ENCODE results near the gene ARHGAP31.
"Not testable (repeated sequence)": the region's sequence is repeated elsewhere in the genome, so short reads cannot be mapped to it uniquely, and the experiment has no call there.

ARHGAP31 gene

DNA sequence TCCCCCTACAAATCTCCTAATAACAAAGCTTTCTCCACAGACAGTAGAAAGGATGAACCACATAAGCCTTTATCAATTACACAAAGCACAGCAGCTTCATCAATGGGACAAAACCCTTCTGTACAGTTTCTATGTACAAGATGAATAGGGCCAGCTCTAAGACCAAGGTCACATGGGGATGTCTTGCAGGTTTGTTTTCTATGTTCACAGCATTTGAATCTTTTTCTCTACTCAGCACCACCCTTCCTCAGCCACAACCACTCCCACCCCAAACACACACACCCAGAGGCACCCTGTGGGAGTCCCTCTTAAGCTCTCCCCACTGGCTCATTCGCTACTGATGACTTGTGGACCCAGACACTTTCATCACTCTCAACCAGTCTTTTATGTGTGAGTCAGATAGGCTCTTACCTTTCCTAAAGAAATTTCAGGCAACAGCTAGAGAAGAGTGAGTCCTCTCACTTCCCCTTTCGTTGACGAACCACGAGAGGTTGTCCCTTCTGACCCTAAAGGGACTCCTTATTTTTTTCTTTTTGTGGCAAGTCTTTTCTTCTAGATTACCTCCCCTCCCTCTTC, 57.9 kb downstream of the ARHGAP31 start:
- peak; percentile 43 for DNase-seq
- peak; percentile 98 for ATAC-seq

DNA sequence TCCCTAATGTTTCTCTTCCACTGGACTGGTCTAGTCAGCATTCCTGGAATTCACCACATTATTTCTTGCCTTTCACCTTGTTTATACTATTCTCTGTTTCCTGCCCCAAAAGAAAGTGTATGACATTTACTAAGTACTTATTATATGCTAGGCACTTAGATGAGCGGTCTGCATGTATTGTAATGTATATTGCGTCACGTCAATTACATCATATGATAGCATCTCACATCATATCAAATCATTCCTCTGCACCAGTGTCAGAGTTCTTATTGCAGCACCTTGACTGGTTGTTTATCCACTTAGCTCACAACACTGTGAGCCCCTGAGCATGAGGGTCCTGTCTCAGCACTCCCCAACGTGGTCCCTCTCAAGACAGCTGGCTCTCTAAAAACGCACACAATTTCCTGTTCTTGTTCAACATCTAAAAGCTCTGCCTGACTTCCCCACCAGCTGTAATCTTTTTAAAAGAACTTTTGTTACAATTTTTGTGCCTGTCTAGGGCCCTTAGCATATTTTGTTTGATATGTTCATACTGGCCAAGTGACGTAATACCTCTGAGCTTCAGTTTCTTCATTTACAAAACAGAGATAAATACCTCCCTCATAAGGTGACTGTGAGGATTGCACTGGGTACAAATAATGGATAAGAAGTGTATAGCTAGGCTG, 58.8 kb downstream of the ARHGAP31 start:
- DNase-seq (no peak), ATAC-seq (no peak)

DNA sequence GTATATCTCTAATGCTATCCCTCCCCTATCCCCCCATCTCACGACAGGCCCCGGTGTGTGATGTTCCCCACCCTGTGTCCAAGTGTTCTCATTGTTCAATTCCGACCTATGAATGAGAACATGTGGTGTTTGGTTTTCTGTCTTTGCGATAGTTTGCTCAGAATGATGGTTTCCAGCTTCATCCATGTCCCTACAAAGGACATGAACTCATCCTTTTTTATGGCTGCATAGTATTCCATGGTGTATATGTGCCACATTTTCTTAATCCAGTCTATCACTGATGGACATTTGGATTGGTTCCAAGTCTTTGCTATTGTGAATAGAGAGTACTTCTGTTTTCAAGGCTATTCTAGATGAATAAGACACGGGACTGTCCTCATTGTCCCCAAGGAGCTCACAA, 61.4 kb downstream of the ARHGAP31 start:
- DNase-seq, ATAC-seq: not testable (repeated sequence)

DNA sequence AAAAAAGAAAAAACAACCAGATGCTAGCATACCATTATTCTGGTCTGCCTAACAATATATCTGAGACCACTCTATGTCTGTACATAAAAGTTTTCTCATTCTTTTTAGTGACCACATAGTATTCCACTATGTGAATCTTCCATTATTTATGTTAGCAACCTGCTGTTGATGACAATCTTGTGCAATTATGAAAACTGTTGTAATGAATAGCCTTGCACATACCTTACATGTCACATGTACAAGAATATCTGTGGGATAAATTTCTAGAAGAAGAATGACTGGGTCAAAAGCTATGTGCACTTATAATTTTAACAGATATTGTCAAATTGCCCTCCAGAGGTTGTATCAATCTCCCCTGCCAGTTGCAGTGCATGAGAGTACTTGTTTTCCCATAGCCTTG, 62.5 kb downstream of the ARHGAP31 start:
- ATAC-seq (no peak), DNase-seq (no peak)

DNA sequence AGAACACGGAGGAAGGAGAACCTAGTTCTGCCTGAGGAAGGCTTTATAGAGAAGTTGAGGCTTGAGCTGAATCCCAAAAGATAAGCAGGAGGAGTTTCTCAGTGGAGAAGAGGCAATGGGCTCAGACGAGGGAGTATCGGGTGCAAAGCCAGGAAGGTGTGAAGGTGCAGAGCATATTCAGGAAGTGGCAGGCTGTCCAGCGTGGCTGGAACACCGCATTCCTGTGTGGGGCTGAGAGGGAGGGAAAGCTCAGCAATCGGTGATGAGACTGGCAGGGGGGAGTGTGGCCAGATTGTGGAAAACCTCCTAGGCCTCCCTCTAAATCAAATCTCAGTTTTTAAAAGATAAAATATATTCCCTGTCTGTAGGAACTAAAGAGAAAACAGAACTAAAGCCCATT, 63.0 kb downstream of the ARHGAP31 start:
- DNase-seq (no peak), ATAC-seq (no peak)

DNA sequence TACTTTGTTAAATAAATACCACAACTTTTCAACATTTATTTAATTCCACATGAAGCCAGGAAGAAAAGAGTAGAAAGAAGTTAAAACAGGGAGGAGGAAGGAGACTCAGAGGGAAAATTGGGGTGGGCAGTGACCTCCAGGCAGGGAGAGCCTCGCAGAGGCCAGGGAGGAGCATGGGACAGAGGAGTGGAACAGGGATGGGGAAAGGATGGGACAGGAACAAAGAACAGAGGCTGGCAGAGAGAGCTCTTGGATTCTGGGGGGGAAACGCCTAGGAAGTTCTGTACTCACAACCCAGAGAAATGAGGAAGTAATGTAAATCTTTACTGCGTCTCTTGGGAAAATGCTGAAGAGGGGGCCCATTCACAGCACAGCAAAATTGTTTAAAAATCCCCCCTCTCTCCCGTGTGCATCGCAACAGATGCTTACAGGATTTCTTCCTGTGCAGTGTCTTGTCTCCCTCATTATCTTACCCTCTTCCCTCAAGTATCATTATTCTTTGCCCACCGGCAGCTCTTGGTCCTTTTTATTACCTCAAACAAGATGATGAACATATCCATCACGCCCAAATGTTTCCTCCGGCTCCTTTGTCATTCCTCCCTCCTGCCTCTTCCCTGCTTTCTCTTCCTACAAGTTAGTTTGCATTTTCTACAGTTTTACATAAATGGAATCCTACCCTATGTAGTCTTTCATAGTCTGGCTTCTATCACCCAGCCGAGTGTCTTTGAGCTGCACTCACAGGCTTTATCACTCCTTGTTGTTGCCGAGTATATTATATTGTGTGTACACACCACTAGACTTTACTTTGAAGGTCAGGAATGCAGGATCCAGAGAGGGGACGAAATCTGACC, 65.5 kb downstream of the ARHGAP31 start:
- no peak for DNase-seq
- ATAC-seq: no peak

DNA sequence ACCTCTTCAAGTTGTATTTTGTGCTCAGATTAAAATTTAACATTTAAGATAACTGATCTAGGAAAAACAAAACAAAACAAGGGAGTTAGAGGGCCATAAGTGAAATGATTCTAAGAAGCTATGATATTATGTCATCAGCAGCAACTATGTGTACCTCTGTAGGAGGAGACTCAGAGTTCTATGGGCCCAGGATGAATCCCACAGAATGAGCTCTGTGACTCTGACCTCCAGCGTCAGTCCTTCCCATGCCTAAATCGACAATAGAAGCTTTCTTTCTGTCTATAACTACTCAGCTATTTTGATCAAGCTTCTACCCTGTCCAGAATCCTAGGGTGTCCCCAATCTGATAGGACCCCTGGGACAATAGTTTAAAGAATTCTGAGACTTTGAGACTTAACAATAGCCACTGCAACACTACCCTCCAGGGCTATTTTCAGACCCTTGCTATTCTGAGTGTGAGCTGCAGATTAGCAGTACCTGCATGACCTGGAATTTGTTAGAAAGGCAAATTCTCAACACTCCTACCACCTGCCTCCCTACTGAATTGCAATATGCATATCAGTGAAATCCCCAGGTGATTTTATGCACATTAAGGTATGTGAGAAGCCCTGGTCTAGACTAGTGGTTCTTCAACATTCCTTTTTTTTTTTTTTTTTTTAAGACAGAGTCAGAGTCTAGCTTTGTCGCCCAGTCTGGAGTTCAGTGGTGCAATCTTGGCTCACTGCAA, 66.7 kb downstream of the ARHGAP31 start:
- DNase-seq: no peak
- ATAC-seq: no peak

DNA sequence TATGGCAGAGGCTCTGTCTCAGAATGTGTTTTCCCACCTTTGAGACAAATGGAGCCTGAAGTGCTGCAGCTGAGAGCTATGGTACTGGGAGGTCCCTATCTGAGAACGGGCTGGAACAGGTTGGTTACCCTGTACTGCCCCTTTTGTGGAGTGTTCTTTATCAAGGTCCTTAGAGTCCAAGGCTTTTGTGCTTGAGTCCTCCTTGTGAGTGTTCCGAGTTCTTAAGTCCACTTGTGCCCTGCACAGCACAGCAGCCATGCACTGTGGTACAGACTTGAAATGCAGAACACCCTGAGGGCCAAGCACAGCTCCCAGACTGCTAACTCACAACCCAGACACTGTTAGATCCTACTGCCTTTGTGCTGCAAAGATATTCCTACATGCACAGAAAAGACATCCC, 67.8 kb downstream of the ARHGAP31 start:
- no peak for DNase-seq
- no peak for ATAC-seq

DNA sequence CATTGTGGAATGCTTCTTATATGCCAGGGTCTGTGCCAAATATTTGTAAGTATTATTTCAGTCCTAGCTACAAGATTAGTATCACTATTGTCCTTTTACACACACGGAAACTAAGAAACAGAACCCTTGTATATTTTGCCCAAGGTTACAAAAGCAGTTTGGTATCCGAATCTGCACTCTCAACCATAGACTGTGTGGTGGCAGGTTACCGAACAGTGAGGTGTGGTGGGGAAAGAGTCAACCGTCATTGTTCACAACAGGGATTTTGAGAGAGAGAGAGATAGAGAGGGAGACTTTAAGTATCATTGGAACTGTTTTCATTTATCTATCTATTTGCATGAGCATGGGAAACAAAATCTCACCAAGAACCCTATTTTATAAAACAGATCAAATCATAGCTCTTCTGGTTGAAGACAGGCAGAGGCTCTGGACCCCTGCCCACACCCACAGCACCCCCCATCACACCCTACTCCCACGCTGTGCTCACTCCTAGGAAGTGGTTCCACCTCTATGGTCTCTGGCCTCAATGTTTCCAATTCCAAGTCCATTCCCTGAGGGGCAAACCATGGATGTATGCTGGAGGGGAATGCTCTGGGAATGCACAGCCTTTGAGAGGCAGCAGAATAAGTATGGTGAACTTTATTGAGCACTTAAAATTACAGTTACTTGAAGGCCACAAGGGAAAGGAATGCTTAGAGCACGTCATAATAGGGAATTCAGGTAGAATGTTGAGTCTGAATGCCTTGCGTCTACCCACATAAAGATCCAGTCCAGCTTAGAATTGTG, 69.0 kb downstream of the ARHGAP31 start:
- ATAC-seq (no peak), DNase-seq (no peak)

DNA sequence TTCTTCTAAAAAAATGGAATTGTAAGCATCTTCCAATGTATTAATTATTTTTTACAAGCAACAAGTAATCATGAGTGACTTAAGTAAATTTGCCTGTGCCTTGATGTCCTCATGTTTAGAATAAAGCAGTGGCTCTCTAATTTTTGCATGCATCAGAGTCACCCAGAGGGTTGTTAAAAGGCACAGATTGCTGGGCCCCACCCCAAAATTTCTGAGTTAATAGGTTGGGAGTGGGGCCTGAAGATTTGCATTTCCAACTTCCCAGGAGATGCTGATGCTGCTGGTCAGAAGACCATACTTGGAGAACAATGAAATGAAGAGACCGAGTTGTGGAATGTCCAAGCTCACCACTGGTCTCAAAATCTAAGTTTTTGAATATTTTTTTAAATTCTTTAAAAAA, 70.2 kb downstream of the ARHGAP31 start:
- no peak for ATAC-seq

DNA sequence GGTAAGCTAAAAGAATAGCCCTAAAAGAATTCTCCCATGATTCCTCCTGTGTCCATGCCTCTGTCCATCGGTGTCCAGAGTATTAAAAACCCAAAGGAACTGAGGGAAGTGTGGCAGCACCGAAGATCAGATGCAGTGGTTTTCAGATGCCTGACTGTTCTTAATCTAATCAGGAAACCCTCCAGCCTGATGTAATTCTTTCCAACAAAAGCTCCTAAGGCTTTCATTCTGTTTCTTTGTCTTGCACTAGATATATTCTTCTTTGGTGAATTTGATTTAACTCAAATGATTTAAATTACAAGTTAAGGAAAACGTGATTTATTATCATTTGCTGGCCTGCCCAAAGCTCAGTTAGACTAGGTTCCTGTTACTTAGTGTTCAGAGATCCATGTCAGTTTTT, 71.2 kb downstream of the ARHGAP31 start:
- DNase-seq (no peak), ATAC-seq (no peak)

More for the DNA sequence above, 70.2 kb downstream of the ARHGAP31 start:
- no peak for DNase-seq

DNA sequence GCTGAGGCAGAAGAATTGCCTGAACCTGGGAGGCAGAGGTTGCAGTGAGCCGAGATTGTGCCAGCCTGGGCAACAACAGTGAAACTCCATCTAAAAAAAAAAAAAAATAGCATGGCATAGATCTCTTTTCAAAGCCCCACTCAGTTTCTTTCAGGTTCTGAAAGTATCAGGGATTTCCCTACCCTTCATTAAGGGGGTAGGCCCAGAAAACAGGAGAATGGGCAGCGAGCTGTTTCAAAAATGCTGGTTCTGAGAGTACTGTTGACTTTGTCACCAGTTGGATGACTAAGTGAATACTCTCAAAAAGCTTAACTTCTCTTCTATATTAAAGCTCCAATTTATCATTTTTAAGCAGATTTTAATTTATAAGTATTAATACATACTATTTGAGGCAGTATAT, 72.8 kb downstream of the ARHGAP31 start:
- ATAC-seq: no peak

DNA sequence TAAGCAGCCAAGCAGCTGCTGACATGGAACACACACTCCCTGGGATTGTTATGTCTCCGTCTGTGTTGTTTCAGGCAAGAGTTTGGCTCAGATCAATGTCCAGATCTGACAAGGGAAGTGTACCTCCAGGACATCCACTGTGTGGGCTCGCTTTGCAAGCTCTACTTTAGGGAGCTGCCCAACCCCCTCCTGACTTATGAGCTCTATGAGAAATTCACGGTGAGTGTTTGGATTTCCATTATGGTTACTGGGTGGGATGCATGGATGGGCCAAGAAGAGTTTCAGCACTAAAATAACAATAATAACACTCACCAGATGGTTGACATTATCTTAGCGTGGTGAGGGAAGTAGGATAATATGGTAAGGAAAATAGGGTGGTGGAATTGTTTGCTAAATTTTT, 74.1 kb downstream of the ARHGAP31 start:
- ATAC-seq: no peak

More for the DNA sequence above, 72.8 kb downstream of the ARHGAP31 start:
- DNase-seq: no peak

DNA sequence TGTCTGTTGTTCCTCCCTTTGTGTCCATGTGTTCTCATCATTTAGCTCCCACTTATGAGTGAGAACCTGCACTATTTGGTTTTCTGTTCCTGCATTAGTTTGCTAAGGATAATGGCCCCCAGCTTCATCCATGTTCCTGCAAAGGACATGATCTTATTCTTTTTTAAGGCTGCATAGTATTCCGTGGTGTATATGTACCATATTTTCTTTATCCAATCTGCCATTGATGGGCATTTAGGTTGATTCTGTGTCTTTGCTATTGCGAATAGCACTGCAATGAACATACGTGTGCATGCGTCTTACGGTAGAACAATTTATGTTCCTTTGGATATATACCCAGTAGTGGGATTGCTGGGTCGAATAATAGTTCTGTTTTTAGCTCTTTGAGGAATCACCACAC, 77.6 kb downstream of the ARHGAP31 start:
- DNase-seq, ATAC-seq: not testable (repeated sequence)

More for the DNA sequence above, 74.1 kb downstream of the ARHGAP31 start:
- no peak for DNase-seq

DNA sequence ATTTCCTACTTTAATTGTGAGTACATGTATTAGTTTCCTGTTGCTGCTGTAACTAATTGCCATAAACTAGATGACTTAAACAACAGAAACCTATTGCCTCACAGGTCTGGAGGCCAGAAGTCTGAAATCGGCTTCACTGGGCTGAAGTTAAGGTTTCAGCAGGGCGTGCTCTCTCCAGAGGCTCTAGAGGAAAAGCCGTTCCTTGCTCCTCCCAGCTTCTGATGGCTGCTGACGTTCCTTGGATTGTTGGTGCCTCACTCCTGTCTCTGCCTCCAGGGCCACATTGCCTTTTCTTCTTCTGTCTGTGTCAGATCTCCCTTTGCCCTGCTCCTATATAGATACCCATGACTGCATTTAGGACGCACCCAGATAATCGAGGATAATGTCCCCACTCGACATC, 80.9 kb downstream of the ARHGAP31 start:
- ATAC-seq (no peak), DNase-seq (no peak)

DNA sequence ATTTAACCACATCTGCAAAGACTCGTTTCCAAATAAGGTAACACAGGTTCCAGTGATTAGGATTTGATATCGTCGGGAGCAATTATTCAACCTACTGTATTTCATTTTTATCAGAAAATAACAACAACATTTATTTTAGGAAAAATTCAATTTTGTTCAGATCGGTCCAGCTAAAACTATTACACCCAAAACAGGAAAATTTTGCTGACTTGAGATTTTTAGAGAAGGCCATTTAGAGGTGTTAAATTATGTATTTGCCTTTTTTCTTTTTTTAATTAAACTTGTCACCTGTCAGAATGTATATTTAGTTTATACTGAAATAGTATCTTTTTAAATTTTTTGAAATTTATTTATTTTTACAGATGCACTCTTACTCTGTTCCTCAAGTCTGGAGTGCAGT, 81.3 kb downstream of the ARHGAP31 start:
- no peak for ATAC-seq

DNA sequence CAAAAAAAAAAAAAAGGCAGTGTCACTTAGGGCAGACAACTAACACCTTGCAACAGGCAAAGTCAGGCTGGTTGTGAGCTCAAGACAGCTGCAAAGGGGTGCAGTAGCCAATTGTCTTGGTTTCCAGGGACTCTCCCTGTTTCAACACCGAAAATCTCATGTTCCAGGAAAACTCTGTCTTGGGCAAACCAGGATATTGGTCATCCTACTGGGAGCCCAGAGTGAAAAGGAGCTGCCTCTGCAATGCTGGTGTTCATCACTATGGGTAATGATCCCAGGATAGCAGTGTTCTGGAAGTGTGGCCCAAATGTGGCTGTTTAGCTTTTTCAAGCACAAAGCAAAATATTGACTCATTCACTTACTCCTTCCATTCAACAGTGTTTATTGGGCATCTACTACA, 82.6 kb downstream of the ARHGAP31 start:
- ATAC-seq: no peak
- no peak for DNase-seq

More for the DNA sequence above, 81.3 kb downstream of the ARHGAP31 start:
- DNase-seq: no peak

DNA sequence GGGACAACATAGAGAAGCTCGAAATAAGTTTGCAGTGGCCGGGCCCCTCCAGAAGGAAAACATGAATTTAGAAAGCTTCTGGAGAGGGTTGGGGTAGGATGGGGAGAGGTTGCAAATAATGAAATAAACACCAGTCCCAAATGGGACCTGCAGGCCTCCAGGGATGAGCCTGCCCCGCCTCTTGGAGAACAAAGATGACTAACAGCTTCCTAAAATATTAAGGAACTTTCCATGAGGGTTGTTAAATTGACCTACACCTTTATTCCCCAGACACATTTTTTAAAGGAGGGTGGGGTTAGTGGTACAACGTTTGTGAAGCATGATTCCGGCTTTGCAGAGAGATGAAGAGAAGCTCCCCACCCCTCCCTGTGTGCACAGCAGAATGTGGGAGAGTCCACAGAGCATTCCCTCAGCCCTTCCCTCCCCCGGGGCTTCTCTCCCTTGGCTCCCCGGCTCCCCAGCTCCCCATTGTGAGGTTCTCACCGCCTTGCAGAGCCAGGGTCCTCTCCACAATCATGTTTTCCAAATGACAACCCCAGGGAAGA, 84.1 kb downstream of the ARHGAP31 start:
- no peak for DNase-seq
- no peak for ATAC-seq

DNA sequence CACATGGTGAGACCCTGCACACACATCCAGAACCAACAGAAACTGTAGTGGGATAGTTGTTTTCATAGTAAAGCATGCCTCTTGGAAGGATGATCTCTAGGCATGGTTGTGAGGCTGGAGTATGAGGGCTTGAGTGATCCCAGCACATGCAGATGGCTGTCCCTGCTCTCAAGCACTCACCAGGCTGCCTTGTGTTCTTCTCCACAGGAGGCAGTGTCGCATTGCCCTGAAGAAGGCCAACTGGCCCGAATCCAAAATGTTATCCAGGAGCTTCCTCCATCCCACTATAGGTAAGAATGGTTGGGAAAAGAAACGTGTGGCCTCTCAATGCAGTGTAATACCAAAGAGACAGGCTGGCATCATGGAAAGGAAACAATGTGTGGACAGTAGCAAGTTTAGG, 86.5 kb downstream of the ARHGAP31 start:
- no peak for ATAC-seq
- no peak for DNase-seq

DNA sequence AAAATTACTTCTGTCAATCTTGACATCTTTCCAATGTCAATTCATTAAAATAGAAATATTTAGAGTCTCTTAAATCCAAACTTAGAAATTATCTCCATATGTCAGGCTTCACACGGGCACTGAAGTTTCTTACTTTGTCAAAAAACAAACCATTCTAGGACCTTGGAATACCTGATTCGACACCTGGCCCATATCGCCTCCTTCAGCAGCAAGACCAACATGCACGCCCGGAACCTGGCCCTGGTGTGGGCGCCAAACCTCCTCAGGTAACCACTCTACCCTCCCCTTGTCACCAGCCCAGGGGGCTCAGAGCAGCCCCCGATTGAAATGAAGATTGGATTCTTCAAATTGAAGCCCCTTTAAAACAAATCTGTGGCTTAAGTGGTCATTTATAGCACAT, 88.0 kb downstream of the ARHGAP31 start:
- ATAC-seq (no peak), DNase-seq (no peak)

DNA sequence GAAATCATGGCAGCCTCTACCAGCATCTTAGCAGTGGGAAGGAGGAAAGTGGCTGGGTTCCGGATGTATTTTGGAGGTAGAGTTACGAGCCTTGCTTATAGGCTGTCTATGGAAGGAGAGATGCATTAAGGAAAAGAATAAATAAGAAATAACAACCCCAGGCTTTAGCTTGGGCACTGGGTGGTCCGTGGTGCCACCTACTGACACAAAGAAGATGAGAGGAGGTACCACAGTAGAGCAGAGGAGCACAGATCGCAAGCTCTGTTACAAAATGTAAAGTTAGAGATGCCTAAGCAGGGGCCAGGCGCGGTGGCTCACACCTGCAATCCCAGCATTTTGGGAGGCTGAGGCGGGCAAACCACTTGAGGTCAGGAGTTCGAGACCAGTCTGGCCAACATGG, 94.4 kb downstream of the ARHGAP31 start:
- ATAC-seq (no peak), DNase-seq (no peak)
